WTC11 (cell line): ENCODE results near the gene ACSL5.
"Not testable (repeated sequence)": the region's sequence is repeated elsewhere in the genome, so short reads cannot be mapped to it uniquely, and the experiment has no call there.

Experiments
- RELA ChIP-seq: sonication (generic); formaldehyde crosslinking; IDR thresholded peaks from 2 replicates; pipeline ENCODE4 v1.8.1; 2022; ENCODE audit warnings: missing genetic modification reagents, mild to moderate bottlenecking, borderline replicate concordance
- TCF7 ChIP-seq: sonication (generic); formaldehyde crosslinking; IDR thresholded peaks from 2 replicates; pipeline ENCODE4 v1.8.0; 2022; ENCODE audit warnings: mild to moderate bottlenecking, low read depth, missing genetic modification reagents, moderate library complexity

DNA sequence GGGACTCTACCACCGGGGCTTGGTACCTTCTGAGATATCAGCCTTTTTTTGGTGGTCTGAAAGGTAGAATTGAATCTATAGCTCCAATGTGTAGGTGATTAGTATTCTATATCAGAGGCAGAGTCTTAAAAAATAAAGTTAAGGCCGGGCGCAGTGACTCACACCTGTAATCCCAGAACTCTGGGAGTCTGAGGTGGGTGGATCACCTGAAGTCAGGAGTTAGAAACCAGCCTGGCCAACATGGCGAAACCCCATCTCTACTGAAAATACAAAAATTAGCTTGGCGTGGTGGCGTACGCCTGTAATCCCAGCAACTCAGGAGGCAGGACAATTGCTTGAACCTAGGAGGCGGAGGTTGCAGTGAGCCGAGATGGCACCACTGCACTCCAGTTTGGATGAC lies 3.2 kb downstream of the ACSL5 start:
- not testable (repeated sequence) for TF ChIP-seq RELA; TCF7 (CRISPR knock-in tag)
